Fibroblast of the aortic adventitia (primary cell): ENCODE data around the gene KLHL29. TPM values are rescaled to one million over a fixed set of nuclear protein-coding genes. Genes with fewer than 3 reads are reported as not detected.

Source experiments
- DNase-seq: peaks from one replicate; pipeline ENCODE4 v3.0.0-alpha.2; 2010; ENCODE audit warnings: low read depth
- H3K4me3 ChIP-seq: 2 replicates; pipeline ENCODE4 v1.5.1; 2011; ENCODE audit warnings: low read depth, mild to moderate bottlenecking, control low read depth, low read length, moderate library complexity
- total RNA-seq: library from RNA; depleted of rRNA; stranded (reverse); fragments of >200 nt; gene quantifications from 2 replicates; pipeline ENCODE4 v1.2.3, GENCODE V29; 2012; ENCODE audit warnings: low replicate concordance
- TF ChIP-seq, protein P1 (sequence below): IDR thresholded peaks from 2 replicates; pipeline ENCODE4 v1.5.1; 2011; ENCODE audit warnings: mild to moderate bottlenecking, low read length, control low read depth, inconsistent platforms; ENCODE audit not compliant: insufficient read depth

Gene KLHL29
- total RNA-seq, 1 donor = 4.7 TPM

DNA sequence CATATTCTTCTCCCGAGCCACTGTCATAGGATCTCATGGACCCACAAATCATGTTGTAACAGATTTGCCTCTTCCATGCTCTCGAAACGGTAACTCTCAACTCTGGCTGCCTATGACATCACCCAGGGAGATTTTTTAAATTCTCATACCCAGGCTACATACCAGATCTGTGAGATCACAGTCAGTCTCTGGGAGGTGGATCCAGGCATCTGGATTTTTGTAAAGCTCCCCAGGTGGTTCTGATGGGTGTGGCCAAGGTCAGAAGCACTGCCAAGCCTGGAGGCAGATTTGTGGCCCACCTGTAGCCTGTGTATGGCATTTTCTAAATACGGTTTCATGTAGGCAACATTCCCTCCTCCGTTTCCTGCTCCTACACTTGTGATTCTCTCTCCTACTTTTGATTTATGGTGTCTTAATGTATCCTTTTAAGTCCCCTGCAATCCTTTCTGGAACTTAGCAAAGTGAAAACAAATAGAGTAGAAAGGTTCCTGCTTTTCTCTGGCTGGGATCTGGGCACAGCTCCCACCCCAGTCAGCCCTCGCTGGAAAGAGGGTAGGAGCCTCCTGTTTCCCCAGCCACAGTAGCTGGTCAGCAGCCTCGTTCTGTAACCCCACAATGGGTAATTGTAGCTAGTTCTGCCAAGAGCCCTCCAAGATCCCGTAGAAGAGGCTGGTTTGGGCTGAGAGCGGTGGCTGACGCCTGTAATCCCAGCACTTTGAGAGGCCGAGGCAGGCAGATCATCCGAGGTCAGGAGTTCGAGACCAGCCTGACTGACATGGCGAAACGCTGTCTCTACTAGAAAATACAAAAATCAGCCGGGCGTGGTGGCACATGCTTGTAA, 96.2 kb downstream of the KLHL29 start:
- DNase-seq = peak; percentile 85
- H3K4me3 ChIP-seq = no peak overlapping the region
- TF ChIP-seq, protein P1, sequence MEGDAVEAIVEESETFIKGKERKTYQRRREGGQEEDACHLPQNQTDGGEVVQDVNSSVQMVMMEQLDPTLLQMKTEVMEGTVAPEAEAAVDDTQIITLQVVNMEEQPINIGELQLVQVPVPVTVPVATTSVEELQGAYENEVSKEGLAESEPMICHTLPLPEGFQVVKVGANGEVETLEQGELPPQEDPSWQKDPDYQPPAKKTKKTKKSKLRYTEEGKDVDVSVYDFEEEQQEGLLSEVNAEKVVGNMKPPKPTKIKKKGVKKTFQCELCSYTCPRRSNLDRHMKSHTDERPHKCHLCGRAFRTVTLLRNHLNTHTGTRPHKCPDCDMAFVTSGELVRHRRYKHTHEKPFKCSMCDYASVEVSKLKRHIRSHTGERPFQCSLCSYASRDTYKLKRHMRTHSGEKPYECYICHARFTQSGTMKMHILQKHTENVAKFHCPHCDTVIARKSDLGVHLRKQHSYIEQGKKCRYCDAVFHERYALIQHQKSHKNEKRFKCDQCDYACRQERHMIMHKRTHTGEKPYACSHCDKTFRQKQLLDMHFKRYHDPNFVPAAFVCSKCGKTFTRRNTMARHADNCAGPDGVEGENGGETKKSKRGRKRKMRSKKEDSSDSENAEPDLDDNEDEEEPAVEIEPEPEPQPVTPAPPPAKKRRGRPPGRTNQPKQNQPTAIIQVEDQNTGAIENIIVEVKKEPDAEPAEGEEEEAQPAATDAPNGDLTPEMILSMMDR = no peak

DNA sequence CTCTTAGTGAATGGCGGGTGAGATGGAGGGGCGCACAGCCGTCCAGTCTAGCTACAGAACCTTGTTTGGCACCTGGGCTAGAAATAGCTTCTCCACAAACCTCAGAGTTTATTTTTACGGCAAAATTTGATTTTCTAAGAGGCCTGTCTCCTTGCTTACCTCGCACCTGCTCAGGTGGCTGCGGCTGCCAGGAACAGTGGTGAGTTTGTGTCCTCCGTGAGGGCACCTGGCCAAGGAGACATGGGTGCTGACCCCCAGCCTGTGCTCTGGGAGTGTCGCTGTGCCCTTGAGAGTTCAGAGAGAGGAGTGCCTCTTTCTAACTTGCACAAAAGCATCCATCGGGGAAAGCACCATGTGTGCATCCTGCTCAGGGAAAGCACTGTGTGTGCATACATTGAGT, 97.2 kb downstream of the KLHL29 start:
- no peak for DNase-seq
- H3K4me3 ChIP-seq = no peak overlapping the region
- TF ChIP-seq, protein P1 = no peak

DNA sequence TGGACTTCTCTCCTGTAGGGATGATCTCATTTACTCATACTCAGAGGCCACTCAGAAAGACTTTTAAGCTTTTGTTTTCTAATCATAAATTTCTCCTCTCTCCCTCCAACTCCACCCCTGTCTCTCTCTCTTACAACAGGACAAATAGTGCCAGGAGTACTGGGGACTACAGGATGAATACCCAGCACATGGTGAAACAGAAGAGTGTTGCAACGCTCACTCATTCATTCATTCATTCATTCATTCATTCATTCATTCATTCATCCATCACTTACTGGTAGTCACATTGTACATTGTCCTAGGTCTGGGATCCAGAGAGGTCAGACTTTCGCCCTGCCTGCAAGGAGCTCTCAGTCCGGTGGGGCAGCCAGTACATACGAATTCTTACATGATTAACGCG, 97.6 kb downstream of the KLHL29 start:
- TF ChIP-seq, protein P1 = no peak
- DNase-seq = no peak

DNA sequence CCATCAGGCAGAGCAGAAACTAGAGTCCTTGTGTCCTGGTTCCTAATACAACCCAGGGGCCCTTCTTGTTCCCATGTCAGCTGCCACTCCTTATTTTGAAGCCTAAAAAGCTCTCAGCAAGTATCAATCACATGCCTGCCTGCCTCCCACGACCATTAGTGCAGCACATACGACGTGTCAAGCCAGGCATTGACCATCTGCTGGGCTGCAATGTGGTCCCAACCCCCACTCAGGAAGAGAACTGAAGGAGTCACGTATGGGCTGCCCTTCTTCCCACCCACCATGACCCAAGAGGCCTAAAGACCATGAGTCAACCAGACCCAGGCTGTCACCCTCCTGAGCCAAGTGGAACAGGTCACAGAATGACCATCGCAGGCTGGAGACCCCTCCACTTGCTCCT, 98.8 kb downstream of the KLHL29 start:
- no peak for DNase-seq

More for the DNA sequence above, 97.6 kb downstream of the KLHL29 start:
- H3K4me3 ChIP-seq = no peak overlapping the region

DNA sequence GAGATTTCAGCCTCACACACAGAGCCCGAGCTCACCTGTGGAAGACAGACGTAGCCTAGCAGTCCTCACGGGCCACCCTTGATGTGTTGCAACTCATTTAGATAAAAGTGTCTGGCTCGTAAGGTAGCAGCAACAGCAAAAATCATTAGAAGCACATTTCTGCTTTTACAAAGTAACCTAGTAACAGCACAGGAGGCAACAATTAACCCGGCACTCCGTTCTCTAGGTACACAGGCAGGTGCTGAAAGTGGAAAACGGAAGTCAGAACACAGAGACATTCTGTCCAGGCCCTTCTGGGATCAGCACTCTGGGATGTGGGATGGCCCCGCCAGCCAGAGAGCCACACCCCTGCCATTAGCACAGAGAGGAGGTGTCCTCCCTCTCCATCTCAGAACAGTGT, 99.3 kb downstream of the KLHL29 start:
- TF ChIP-seq, protein P1 = no peak
- H3K4me3 ChIP-seq = no peak overlapping the region
- DNase-seq = no peak

More for the DNA sequence above, 98.8 kb downstream of the KLHL29 start:
- no peak overlapping the region for H3K4me3 ChIP-seq
- TF ChIP-seq, protein P1 = no peak

DNA sequence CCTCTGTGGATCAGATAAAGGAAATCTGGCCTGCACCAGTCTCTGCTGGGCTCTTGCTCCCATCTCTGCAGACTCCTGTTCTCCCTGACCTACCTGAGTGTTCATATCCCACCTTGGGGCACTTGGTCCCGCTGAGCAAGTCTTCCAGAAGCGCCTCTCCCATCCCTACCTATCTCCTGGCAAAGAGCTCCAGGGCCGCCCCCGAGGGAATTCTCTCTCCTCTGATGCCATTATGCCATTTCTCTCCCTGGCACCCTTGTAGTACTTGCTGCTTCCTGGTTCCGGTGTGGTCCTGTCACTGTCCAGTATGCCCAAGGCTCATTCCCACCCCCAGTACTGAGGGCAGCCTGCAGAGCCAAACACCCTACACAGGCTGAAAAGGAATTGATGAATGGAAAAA, 99.8 kb downstream of the KLHL29 start:
- no peak for DNase-seq
- no peak overlapping the region for H3K4me3 ChIP-seq
- TF ChIP-seq, protein P1 = no peak

DNA sequence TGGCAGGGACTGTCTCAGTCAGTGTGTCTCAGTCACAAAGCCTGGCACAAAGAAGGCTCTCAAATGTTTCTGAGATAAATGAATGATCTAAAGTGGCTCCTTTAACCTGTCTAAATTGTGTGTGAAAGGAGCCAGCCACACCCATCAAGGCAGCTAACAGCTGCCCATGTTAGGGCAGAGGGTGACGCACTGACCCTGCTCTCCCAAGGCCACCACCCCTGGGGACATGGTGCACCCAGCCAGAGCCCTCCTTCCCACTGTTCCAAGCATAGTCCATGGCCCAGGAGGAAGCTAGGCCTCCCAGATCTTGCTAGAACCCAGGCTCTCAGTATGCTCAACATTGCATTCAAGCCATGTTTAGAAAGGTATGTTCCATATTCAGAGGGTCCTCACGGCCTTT, 100.3 kb downstream of the KLHL29 start:
- TF ChIP-seq, protein P1 = no peak
- no peak overlapping the region for H3K4me3 ChIP-seq
- DNase-seq = no peak
